ENCODE measurements around the gene WDR45B.
A peak's percentile ranks its signal among the peaks of the same experiment; 100 is the strongest.

Gene WDR45B

GRCh38 chr17:82653651-82654528, 5.6 kb upstream of the WDR45B start:
- ATAC-seq = no peak
- Mint-ChIP-seq H3K9me3 (no peaks in the 10 kb centered on the region), H3K4me3 (no peak overlapping the region), H3K36me3 (peaks cover 4% of the 10 kb centered on the region), H3K27me3 (no peaks in the 10 kb centered on the region), H3K4me1 (peaks cover 4% of the 10 kb centered on the region), H3K27ac (peak overlapping the region; percentile 58)

GRCh38 chr17:82650723-82651122, 2.5 kb upstream of the WDR45B start:
- no peak overlapping the region for H3K27ac Mint-ChIP-seq
- no peaks in the 10 kb centered on the region for H3K27me3 Mint-ChIP-seq
- H3K9me3 Mint-ChIP-seq = no peaks in the 10 kb centered on the region
- no peak overlapping the region for H3K4me3 Mint-ChIP-seq
- H3K36me3 Mint-ChIP-seq = peaks cover 6% of the 10 kb centered on the region
- ATAC-seq = no peak
- H3K4me1 Mint-ChIP-seq = peaks cover 22% of the 10 kb centered on the region

GRCh38 chr17:82649501-82650261, 1.4 kb upstream of the WDR45B start:
- H3K36me3 Mint-ChIP-seq = peaks cover 9% of the 10 kb centered on the region
- no peak overlapping the region for H3K27ac Mint-ChIP-seq
- H3K27me3 Mint-ChIP-seq = no peaks in the 10 kb centered on the region
- H3K9me3 Mint-ChIP-seq = no peaks in the 10 kb centered on the region
- ATAC-seq = no peak
- H3K4me3 Mint-ChIP-seq = peak overlapping the region; percentile 27
- peaks cover 27% of the 10 kb centered on the region for H3K4me1 Mint-ChIP-seq

- peak overlapping the region; percentile 63 for H3K4me3 Mint-ChIP-seq
- peaks cover 32% of the 10 kb centered on the region for H3K4me1 Mint-ChIP-seq
- H3K27me3 Mint-ChIP-seq = no peaks in the 10 kb centered on the region
- no peaks in the 10 kb centered on the region for H3K9me3 Mint-ChIP-seq
- peak; percentile 28 for ATAC-seq
- no peak overlapping the region for H3K27ac Mint-ChIP-seq
- peaks cover 15% of the 10 kb centered on the region for H3K36me3 Mint-ChIP-seq
Observed at GRCh38 chr17:82648742-82649331, 593 bp upstream of the WDR45B start.

GRCh38 chr17:82647593-82648164, 565 bp downstream of the WDR45B start:
- ATAC-seq = peak; percentile 52
- peak overlapping the region; percentile 78 for H3K27ac Mint-ChIP-seq
- peak overlapping the region; percentile 84 for H3K4me3 Mint-ChIP-seq
- H3K36me3 Mint-ChIP-seq = peaks cover 20% of the 10 kb centered on the region
- no peaks in the 10 kb centered on the region for H3K27me3 Mint-ChIP-seq
- H3K9me3 Mint-ChIP-seq = no peaks in the 10 kb centered on the region
- peaks cover 33% of the 10 kb centered on the region for H3K4me1 Mint-ChIP-seq

- Mint-ChIP-seq H3K4me3 (peak overlapping the region; percentile 39), H3K9me3 (no peaks in the 10 kb centered on the region), H3K27me3 (no peaks in the 10 kb centered on the region), H3K27ac (no peak overlapping the region), H3K4me1 (peaks cover 40% of the 10 kb centered on the region), H3K36me3 (peaks cover 35% of the 10 kb centered on the region)
- ATAC-seq = no peak
Observed at GRCh38 chr17:82645516-82645915, 2.7 kb downstream of the WDR45B start.

- Mint-ChIP-seq H3K9me3 (no peaks in the 10 kb centered on the region), H3K27ac (no peak overlapping the region), H3K36me3 (peaks cover 46% of the 10 kb centered on the region), H3K4me3 (no peak overlapping the region), H3K27me3 (no peaks in the 10 kb centered on the region), H3K4me1 (peaks cover 51% of the 10 kb centered on the region)
- ATAC-seq = no peak
Observed at GRCh38 chr17:82644148-82644547, 4.1 kb downstream of the WDR45B start.

GRCh38 chr17:82642022-82642421, 6.2 kb downstream of the WDR45B start:
- peaks cover 58% of the 10 kb centered on the region for H3K36me3 Mint-ChIP-seq
- H3K4me1 Mint-ChIP-seq = peaks cover 58% of the 10 kb centered on the region
- H3K27me3 Mint-ChIP-seq = no peaks in the 10 kb centered on the region

GRCh38 chr17:82640036-82640435, 8.2 kb downstream of the WDR45B start:
- Mint-ChIP-seq H3K27ac (no peak overlapping the region), H3K4me3 (no peak overlapping the region), H3K9me3 (peaks cover 4% of the 10 kb centered on the region), H3K27me3 (no peaks in the 10 kb centered on the region), H3K36me3 (peaks cover 59% of the 10 kb centered on the region), H3K4me1 (peaks cover 48% of the 10 kb centered on the region)
- ATAC-seq = no peak

More at GRCh38 chr17:82642022-82642421, 6.2 kb downstream of the WDR45B start:
- no peak overlapping the region for H3K27ac Mint-ChIP-seq
- H3K9me3 Mint-ChIP-seq = no peaks in the 10 kb centered on the region
- ATAC-seq = no peak
- no peak overlapping the region for H3K4me3 Mint-ChIP-seq

- peaks cover 62% of the 10 kb centered on the region for H3K36me3 Mint-ChIP-seq
- no peak for ATAC-seq
- no peaks in the 10 kb centered on the region for H3K27me3 Mint-ChIP-seq
- H3K27ac Mint-ChIP-seq = no peak overlapping the region
- H3K4me1 Mint-ChIP-seq = peaks cover 51% of the 10 kb centered on the region
- no peak overlapping the region for H3K4me3 Mint-ChIP-seq
- H3K9me3 Mint-ChIP-seq = peaks cover 4% of the 10 kb centered on the region
Observed at GRCh38 chr17:82639628-82640027, 8.6 kb downstream of the WDR45B start.

GRCh38 chr17:82638183-82638773, 10.0 kb downstream of the WDR45B start:
- peaks cover 52% of the 10 kb centered on the region for H3K4me1 Mint-ChIP-seq
- no peak overlapping the region for H3K4me3 Mint-ChIP-seq

GRCh38 chr17:82636626-82637598, 11.3 kb downstream of the WDR45B start:
- Mint-ChIP-seq H3K4me1 (peaks cover 58% of the 10 kb centered on the region), H3K36me3 (peaks cover 60% of the 10 kb centered on the region), H3K27me3 (no peaks in the 10 kb centered on the region), H3K9me3 (peaks cover 4% of the 10 kb centered on the region), H3K27ac (no peak overlapping the region), H3K4me3 (no peak overlapping the region)
- no peak for ATAC-seq

More at GRCh38 chr17:82638183-82638773, 10.0 kb downstream of the WDR45B start:
- ATAC-seq = no peak
- peaks cover 4% of the 10 kb centered on the region for H3K9me3 Mint-ChIP-seq
- no peaks in the 10 kb centered on the region for H3K27me3 Mint-ChIP-seq
- no peak overlapping the region for H3K27ac Mint-ChIP-seq
- H3K36me3 Mint-ChIP-seq = peaks cover 61% of the 10 kb centered on the region

- peaks cover 37% of the 10 kb centered on the region for H3K4me1 Mint-ChIP-seq
- ATAC-seq = no peak
- peak overlapping the region; percentile 27 for H3K27ac Mint-ChIP-seq
- H3K9me3 Mint-ChIP-seq = peaks cover 4% of the 10 kb centered on the region
- no peaks in the 10 kb centered on the region for H3K27me3 Mint-ChIP-seq
- peaks cover 55% of the 10 kb centered on the region for H3K36me3 Mint-ChIP-seq
- H3K4me3 Mint-ChIP-seq = no peak overlapping the region
Observed at GRCh38 chr17:82633343-82633742, 14.9 kb downstream of the WDR45B start.

GRCh38 chr17:82632451-82632850, 15.8 kb downstream of the WDR45B start:
- Mint-ChIP-seq H3K27me3 (no peaks in the 10 kb centered on the region), H3K9me3 (peaks cover 4% of the 10 kb centered on the region), H3K4me3 (no peak overlapping the region), H3K4me1 (peaks cover 31% of the 10 kb centered on the region), H3K36me3 (peaks cover 55% of the 10 kb centered on the region), H3K27ac (peak overlapping the region; percentile 27)
- ATAC-seq = peak; percentile 57

Data from stimulated activated memory B cell treated with anti-CD40 and anti-IgM and Interleukin-4, amounts not matched to agents 10 μg/mL and 1 μg/mL and 100 μg/mL, for 72 hours (primary cell).